H1 (cell line): ENCODE data around the gene PHACTR1. TPM values are rescaled to one million over a fixed set of nuclear protein-coding genes. Genes with fewer than 3 reads are reported as not detected.

Source experiments
- MAX ChIP-seq: IDR thresholded peaks from 2 replicates; pipeline ENCODE4 v1.6.1; 2012; ENCODE audit warnings: inconsistent platforms
- polyA plus RNA-seq, 7 experiments: library from polyadenylated mRNA; depleted of rRNA in 3 of 7; stranded (reverse) in 5 of 7; unstranded in 2 of 7; fragments of >200 nt in 5 of 7; fragments of 200-250 nt in 2 of 7; gene quantifications; 1 replicate in 5 of 7; 2 replicates in 1 of 7; 4 replicates in 1 of 7; pipeline versions ENCODE4 v1.2.1 to v1.2.3, GENCODE V29; 2011 to 2013; ENCODE audit warnings: missing spikeins in 2 of 7, mixed read lengths in 2 of 7
- total RNA-seq: library from RNA; stranded (reverse); fragmentation: NEBNext Ultra II Directional; extraction: Animal tissue kit (Norgen Biotek cat#: 25700); gene quantifications from 2 replicates; pipeline ENCODE4 v1.2.1, GENCODE V29; 2021

PHACTR1 gene
- total and polyA plus RNA-seq, 2 of the 8 experiments (the other 6 are each of a cell fraction or from before 2014, with no cell fraction given) = 3.9 to 17.1 TPM

- no peak for TF ChIP-seq MAX
- TF ChIP-seq, all 59 proteins: peak for 0
Observed at GRCh38 chr6:13303668-13304017, 587.1 kb downstream of the PHACTR1 start (continued).
